Stomach (tissue), 9 donors: ENCODE measurements around the gene POFUT2. TPM values are rescaled to one million over a fixed set of nuclear protein-coding genes. Genes with fewer than 3 reads are reported as not detected.

ENCODE experiments used
- DNase-seq, 2 donors: peaks; one replicate each; pipeline versions ENCODE4 v3.0.0 to v3.0.0-alpha.2; 2013 to 2019
- H3K27ac ChIP-seq, 5 donors: fragments of 200-600 bp in 4 of 5; sonication (generic) in 4 of 5; one replicate each; pipeline ENCODE4 v1.5.1; 2013 to 2019; ENCODE audit warnings: mild to moderate bottlenecking in 1 of 5, moderate library complexity in 1 of 5
- H3K27me3 ChIP-seq, 3 donors: fragments of 200-600 bp; sonication (generic); one replicate each; pipeline ENCODE4 v1.5.1; 2017 to 2019; ENCODE audit warnings: mixed run types in 1 of 3
- H3K36me3 ChIP-seq, 4 donors: fragments of 200-600 bp; sonication (generic); 1 replicate in 3 of 4; 2 replicates in 1 of 4; pipeline ENCODE4 v1.5.1; 2016 to 2019
- H3K4me1 ChIP-seq, 4 donors: fragments of 200-600 bp; sonication (generic); one replicate each; pipeline ENCODE4 v1.5.1; 2016 to 2019
- H3K4me3 ChIP-seq, 4 donors: fragments of 200-600 bp; sonication (generic) in 3 of 4; one replicate each; pipeline ENCODE4 v1.5.1; 2016 to 2019; ENCODE audit warnings: mild to moderate bottlenecking in 1 of 4
- H3K9me3 ChIP-seq, 4 donors: fragments of 200-600 bp; sonication (generic); one replicate each; pipeline ENCODE4 v1.5.1; 2016 to 2019
- CTCF ChIP-seq, 7 experiments: fragments of 450-650 bp in 4 of 7; fragments of 200-600 bp in 3 of 7; sonication (generic) in 3 of 7; IDR thresholded peaks; one replicate each; pipeline ENCODE4 v1.5.1; 2016 to 2019; ENCODE audit warnings: antibody characterized with exemption in 7 of 7, control low read depth in 2 of 7, mild to moderate bottlenecking in 1 of 7
- EP300 ChIP-seq: sonication (generic); formaldehyde crosslinking; IDR thresholded peaks from one replicate; pipeline ENCODE4 v1.6.1; 2017; ENCODE audit warnings: antibody characterized with exemption
- POLR2A ChIP-seq, 4 donors: fragments of 450-650 bp; IDR thresholded peaks; one replicate each; pipeline ENCODE4 v1.6.1; 2016; ENCODE audit warnings: antibody characterized with exemption in 4 of 4, control low read depth in 2 of 4, mild to moderate bottlenecking in 1 of 4, moderate library complexity in 1 of 4
- POLR2AphosphoS5 ChIP-seq, 3 donors: sonication (generic); formaldehyde crosslinking; IDR thresholded peaks; one replicate each; pipeline ENCODE4 v1.6.1; 2016; ENCODE audit warnings: antibody characterized with exemption in 3 of 3
- WGBS, 5 donors: extraction: QIAGEN DNeasy Blood & Tissue Kit in 3 of 5; methylation state at CpG; one replicate each; pipeline versions ENCODE4 v1.1.5 to v1.1.7; 2013 to 2018; 5-methylcytosine and 5-hydroxymethylcytosine counted together
- intact Hi-C: fragments of 100-400 bp; cut with DNase I; formaldehyde crosslinking; loops from one replicate; pipeline ENCODE4 v1.15.1; 2023; ENCODE audit warnings: low total_unique reads
- polyA plus RNA-seq, 3 donors: library from polyadenylated mRNA; stranded (reverse); fragments of 200-250 nt; gene quantifications; one replicate each; pipeline ENCODE4 v1.2.3, GENCODE V29; 2013
- total RNA-seq, 5 donors: library from RNA; depleted of rRNA; stranded (reverse); fragments of >200 nt; gene quantifications; one replicate each; pipeline versions ENCODE4 v1.1.0 to v1.2.3, GENCODE V29; 2014 to 2016
- donor health status: healthy with polysubstance abuse.
- donor health status: Bipolar disorder and iron deficiency.
- donor health status: healthy.

Gene POFUT2
- total and polyA plus RNA-seq, 8 donors: 7.4 to 34.2 (median 22.4) TPM

GRCh38 chr21:45322960-45323461 is 35.3 kb upstream of the POFUT2 start:
- intact Hi-C loops: no loop called here
- H3K4me1 ChIP-seq: peaks cover 24 to 54% (median 38%) of the 10 kb centered on the region in 4 donors
- TF ChIP-seq POLR2A (IDR thresholded peaks at IDR 0.05): no peak
- no peak for TF ChIP-seq CTCF (IDR thresholded peaks at IDR 0.05)
- no peak for TF ChIP-seq POLR2AphosphoS5 (IDR thresholded peaks at IDR 0.05)
- no peak for TF ChIP-seq EP300
- DNase-seq: no peak
- H3K36me3 ChIP-seq: no peaks in the 10 kb centered on the region
- peaks cover 0 to 20% (median 0%) of the 10 kb centered on the region in 3 donors for H3K27me3 ChIP-seq
- peak overlapping the region in 2 of 5 donors; percentile 80 to 81 for H3K27ac ChIP-seq
- no peak overlapping the region for H3K4me3 ChIP-seq
- no peaks in the 10 kb centered on the region for H3K9me3 ChIP-seq
- 52 to 66% (median 59%) methylated on average over 17 to 22 of the region's 22 CpGs for WGBS, 5 donors

GRCh38 chr21:45322231-45322959 is 34.7 kb upstream of the POFUT2 start:
- Histone ChIP-seq H3K27me3 (peaks cover 0 to 20% (median 0%) of the 10 kb centered on the region in 3 donors), H3K27ac (peak overlapping the region in 3 of 5 donors; percentile 79 to 81 (median 80)), H3K9me3 (no peaks in the 10 kb centered on the region), H3K4me3 (no peak overlapping the region), H3K4me1 (peaks cover 28 to 60% (median 40%) of the 10 kb centered on the region in 4 donors), H3K36me3 (no peaks in the 10 kb centered on the region)
- intact Hi-C loops: no loop called here
- peak in 1 of 2 donors; percentile 39 for DNase-seq
- 44 to 60% (median 49%) methylated on average over 22 to 24 of the region's 24 CpGs for WGBS, 5 donors
- TF ChIP-seq CTCF (IDR thresholded peaks at IDR 0.05) (no peak), POLR2AphosphoS5 (IDR thresholded peaks at IDR 0.05) (no peak), POLR2A (IDR thresholded peaks at IDR 0.05) (no peak), EP300 (no peak)

- Histone ChIP-seq H3K27me3 (peaks cover 0 to 10% (median 0%) of the 10 kb centered on the region in 3 donors), H3K27ac (peak overlapping the region; percentile 44 to 81 (median 80)), H3K4me3 (no peak overlapping the region), H3K36me3 (no peaks in the 10 kb centered on the region), H3K4me1 (peaks cover 34 to 68% (median 43%) of the 10 kb centered on the region in 4 donors), H3K9me3 (no peaks in the 10 kb centered on the region)
- 65 to 74% (median 72%) methylated on average over 8 to 22 of the region's 22 CpGs for WGBS, 5 donors
- DNase-seq: peak in 1 of 2 donors; percentile 39
- TF ChIP-seq POLR2A (IDR thresholded peaks at IDR 0.05) (no peak), POLR2AphosphoS5 (IDR thresholded peaks at IDR 0.05) (no peak), CTCF (IDR thresholded peaks at IDR 0.05) (no peak), EP300 (no peak)
- intact Hi-C loops: no loop called here
These were observed 32.7 kb upstream of the POFUT2 start for GRCh38 chr21:45320261-45321025.

- WGBS, 5 donors: 51 to 78% (median 75%) methylated on average over 16 to 23 of the region's 23 CpGs
- Histone ChIP-seq H3K27me3 (peaks cover 0 to 10% (median 0%) of the 10 kb centered on the region in 3 donors), H3K27ac (peak overlapping the region; percentile 69 to 81 (median 80)), H3K9me3 (no peaks in the 10 kb centered on the region), H3K36me3 (no peaks in the 10 kb centered on the region), H3K4me1 (peaks cover 34 to 68% (median 43%) of the 10 kb centered on the region in 4 donors), H3K4me3 (no peak overlapping the region)
- TF ChIP-seq POLR2A (IDR thresholded peaks at IDR 0.05) (no peak), EP300 (peak; percentile 59), CTCF (IDR thresholded peaks at IDR 0.05) (no peak), POLR2AphosphoS5 (IDR thresholded peaks at IDR 0.05) (peak; percentile 25 to 48 (median 41))
- peak in 1 of 2 donors; percentile 61 for DNase-seq
- intact Hi-C loops: no loop called here
These were observed 31.9 kb upstream of the POFUT2 start for GRCh38 chr21:45319461-45320211.
